RKO (cell line): ENCODE measurements around the gene ANO2.
"Not testable (repeated sequence)": the region's sequence is repeated elsewhere in the genome, so short reads cannot be mapped to it uniquely, and the experiment has no call there.

Experiments
- DNase-seq: peaks from one replicate; pipeline ENCODE4 v3.0.0-alpha.2; 2016; ENCODE audit warnings: low spot score

ANO2 gene

DNA sequence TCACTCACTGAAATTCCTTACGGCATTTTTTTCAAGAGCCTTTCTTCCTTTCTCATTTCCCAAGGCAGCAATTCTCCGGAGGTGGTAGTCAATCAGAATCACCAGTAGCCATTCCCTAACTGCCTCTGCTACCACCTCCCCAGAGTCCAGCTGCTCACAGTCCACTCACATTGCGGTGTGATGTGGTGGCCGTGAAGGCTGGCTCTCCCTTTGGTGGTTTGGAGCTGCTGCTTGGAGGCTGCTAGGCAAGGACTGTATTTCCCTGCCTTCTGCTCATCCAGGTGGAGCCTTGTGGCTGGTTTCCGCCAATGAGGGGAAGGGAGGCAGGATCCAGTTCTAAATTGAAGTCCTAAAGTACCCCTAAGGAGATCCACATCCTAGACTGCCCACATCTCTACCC is 222.0 kb downstream of the ANO2 start:
- no peak for DNase-seq

DNA sequence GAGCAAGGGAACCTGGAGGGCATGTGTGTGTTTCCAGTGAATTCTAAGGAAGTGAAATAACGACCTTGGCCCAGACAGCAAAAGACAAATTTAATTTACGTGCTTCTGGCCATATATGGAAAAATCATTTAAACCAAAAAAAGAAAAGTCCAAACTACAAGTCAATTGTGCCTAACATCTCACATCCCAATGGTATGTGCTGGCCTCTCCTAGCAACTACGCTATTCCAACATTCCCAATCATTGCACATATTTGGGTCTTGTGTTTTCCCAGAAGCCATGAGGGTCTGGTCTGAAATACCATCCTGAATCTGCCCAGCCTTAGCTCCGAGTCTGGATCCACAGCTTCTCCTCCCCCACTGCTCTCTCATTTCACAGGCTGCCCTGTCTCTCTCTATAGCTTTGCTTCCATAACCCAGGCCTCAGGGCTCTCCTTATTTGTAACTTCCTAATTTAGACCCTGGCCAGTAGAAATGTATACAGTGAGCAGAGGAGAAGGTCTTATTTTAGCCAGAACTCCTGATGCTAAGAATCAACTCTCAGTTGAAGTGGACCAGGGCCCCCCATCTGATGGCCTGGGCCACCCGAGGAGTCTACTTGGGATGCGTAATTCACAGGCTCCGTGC is 224.6 kb downstream of the ANO2 start:
- no peak for DNase-seq

GRCh38 chr12:5718680-5719079 is 226.4 kb downstream of the ANO2 start:
- DNase-seq, result no peak

GRCh38 chr12:5718073-5718472 is 227.0 kb downstream of the ANO2 start:
- DNase-seq, result no peak

GRCh38 chr12:5716976-5717375 is 228.1 kb downstream of the ANO2 start:
- no peak for DNase-seq

DNA sequence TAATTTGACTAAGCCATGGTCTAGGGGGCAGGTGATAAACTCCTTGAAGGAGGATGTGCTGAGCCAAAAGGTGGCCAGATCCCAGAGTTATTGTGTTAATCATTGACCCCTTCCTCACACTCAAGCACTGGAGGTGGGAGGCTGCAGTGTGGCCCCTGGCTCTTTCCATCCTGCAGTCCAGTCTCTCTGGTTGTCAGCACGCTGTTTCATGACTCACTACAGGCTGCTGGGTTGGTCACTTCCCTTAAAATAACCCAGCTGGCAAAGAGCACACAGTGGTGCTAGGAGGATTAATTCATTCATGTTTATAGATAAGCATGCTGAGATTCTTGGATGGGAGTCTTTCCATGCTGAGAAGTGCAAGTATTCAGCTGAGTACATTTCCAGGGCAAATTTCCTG is 228.9 kb downstream of the ANO2 start:
- DNase-seq, result peak; percentile 0

DNA sequence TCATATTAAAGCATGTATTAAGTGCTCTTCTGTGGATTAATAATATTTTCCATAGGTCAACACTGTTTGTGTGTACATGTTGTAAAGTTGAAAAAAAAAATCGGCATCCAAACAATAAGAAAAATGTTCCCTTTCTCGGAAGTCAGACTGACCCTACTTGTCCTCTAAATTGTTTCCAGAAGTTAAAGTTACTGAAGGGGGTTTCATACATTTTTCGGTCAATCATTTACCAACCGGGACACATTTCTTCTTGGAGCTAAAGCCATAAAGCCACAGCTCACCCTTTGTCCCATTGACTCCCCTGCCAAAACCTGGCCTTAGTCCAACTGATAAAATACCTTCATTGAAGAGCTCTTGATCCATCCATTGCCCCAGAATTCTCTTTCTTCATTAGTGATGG is 230.0 kb downstream of the ANO2 start:
- DNase-seq, result no peak

DNA sequence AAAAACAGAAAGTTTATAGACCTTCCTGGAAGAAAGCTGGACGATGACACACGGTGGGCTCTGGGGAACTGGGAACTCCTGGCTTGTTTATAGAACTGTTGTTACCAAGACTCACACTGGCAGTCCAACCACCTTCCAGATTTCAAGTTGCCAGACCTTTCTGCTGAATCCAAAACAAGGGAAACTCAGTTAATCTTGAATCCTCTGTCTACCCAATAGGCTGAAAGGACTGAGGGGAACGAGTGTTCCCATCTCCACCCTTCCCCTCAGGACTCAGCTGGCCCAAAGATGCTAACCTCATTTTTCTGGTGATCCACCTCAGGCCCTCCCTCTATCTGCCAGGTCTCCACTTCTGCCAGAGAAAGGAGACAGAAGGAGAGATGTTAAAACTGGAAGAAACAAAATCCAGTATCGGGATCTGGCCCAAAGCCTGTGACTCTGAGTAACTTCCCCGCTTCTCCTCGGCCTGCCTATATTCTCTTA is 231.4 kb downstream of the ANO2 start:
- no peak for DNase-seq

GRCh38 chr12:5710260-5710878 is 234.7 kb downstream of the ANO2 start:
- DNase-seq, result no peak

DNA sequence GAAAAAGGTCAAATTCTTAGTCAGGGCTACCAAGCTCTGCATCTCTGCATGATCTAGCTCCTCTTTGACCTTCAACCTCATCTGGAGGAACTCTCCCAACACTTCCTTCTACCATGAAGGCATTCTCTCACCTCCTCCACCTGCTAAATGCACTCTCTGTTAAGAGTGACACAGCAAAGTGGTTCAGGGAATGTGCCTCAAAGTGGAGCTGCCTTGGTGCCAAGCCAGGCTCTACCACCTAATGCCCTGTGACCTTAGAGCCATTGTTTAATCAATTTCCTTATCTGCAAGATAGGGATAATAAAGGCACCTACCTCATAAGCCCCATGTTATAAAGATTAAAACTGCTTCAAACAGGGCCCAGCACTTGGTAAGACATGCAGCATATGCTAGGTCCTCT is 236.7 kb downstream of the ANO2 start:
- no peak for DNase-seq

- DNase-seq, result no peak
Measured at GRCh38 chr12:5706247-5706646, 238.8 kb downstream of the ANO2 start.

DNA sequence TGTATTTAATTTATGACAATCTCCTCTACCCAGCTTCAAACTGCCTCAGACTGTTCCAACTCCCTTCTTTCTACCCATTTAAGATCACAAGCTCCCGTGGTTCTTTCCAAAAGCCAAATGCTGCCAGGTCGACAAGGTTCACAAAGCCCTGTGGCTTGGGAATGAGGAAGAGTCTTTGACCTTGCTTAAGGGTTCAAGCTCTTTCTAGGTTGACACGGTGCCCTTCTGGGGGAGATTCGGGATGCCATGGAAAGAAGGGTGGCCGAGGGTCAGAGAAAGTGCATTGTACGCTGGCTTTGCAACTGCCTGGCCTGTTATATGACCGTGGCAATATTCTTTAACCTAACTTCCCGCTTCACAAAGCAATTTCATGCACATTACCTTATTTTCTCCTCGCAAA is 239.3 kb downstream of the ANO2 start:
- DNase-seq, result no peak

GRCh38 chr12:5694759-5695409 is 250.2 kb downstream of the ANO2 start:
- no peak for DNase-seq

GRCh38 chr12:5692850-5693249 is 252.2 kb downstream of the ANO2 start:
- no peak for DNase-seq

DNA sequence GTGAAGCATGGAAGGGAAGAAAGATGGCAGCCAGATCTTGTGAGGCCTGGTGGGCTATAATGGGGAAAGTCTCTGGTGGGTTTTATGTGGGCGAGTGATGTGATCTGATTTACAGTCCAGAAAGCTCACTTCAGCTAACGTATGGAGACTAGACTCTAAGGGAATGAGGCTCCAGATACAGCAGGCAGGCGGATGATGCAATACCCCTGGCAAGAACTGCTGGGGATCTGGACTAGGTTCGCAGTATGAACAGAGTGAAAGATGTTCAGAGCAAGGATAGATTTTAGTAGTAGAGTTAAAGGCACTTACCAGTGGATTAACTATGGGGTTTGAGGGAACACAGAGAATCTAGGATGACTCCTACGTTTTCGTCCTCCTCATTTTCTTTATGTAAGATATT is 253.1 kb downstream of the ANO2 start:
- no peak for DNase-seq

DNA sequence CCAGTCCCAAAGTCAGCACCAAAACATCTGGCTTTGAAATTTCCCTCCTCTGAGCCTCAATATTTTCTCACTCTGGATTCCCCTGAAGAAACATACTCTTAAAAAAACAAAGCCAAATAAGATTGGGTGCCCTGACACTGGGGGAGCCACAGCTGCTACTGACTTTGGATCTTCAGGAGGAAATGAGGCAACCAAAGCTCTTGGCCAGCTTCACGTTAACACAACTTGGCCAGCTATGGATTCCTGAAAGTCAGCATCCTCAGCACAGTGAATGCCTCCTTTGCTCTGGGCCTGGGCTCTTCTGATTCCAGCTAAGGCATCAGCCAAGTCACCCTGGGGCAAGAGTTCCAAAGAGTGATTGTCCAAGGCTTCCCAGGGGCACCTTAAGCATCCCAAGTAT is 254.8 kb downstream of the ANO2 start:
- DNase-seq, result no peak

GRCh38 chr12:5689773-5690172 is 255.3 kb downstream of the ANO2 start:
- no peak for DNase-seq

DNA sequence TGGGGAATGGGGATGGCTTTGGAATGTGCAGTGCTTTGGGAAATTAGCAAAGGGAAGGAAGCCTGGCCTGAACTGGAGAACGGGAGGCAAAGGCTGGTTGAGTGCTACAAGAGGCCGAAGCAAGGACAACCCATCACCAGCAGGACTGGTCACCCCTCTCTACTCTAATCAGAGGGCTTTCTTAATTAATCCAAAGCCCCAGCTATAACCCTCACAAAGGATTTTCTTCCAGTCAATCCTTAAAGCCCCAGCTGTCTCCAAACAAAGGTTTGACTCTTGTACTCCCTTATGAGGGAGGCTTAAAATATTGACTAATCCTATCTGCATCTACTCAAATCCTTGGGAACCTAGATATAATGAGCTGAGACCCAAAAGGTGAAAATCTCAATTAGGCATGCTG is 256.8 kb downstream of the ANO2 start:
- no peak for DNase-seq

- DNase-seq, result no peak
Measured at GRCh38 chr12:5685935-5686334, 259.1 kb downstream of the ANO2 start.

DNA sequence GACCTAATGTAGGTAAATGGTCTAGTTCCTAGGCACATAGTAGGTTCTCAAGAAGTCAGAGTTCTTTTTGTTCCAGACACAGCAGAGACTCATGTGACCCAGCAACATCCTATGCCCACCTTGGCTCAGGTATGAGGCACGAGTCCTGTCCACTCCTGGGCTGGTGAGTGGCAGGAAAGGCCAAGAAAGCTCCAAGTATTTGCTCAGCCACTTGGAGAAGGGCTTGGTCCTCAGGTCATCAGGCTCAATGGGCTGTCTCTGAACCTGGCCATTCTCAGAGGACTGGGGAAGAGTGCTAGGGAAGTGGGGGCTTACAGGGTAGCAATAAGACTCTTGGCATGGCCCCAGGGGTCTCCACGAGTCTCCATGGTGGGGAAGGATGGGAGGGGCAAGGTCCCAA is 260.1 kb downstream of the ANO2 start:
- no peak for DNase-seq

DNA sequence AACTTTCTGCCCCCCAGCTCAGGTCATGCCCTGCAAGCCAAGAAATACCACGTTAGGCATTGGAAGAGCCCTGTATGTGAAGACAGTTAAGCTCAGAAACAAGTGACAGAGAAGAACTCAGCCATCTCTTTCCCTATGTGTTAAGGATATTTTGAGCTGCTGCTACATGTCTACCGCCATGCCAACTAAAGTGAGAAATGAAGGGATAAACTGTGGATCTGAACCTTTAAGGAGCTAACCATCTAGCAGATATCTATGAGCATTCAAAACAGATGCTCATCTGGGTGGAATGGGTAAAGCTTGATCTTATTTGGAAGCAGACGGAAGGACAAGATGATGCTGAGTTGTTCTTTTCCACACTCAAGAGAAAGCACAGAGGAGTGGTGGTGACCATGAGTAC is 262.5 kb downstream of the ANO2 start:
- DNase-seq, result no peak

GRCh38 chr12:5678176-5678575 is 266.9 kb downstream of the ANO2 start:
- no peak for DNase-seq

- DNase-seq, result not testable (repeated sequence)
Measured at GRCh38 chr12:5669624-5670023, 275.4 kb downstream of the ANO2 start.

GRCh38 chr12:5665615-5666014 is 279.4 kb downstream of the ANO2 start:
- no peak for DNase-seq
